HEK293 (cell line): Measurements from ENCODE around the gene TTC16.

Experiments used
- CTCF ChIA-PET: fragments of 350-600 bp; formaldehyde crosslinking; extraction: SDS; loops from one replicate; lab custom pipeline; 2021; ENCODE audit warnings: antibody characterized with exemption; lab: Yijun Ruan, JAX
- POLR2A ChIA-PET: fragments of 300-600 bp; formaldehyde crosslinking; extraction: SDS; loops from one replicate; lab custom pipeline; 2020; ENCODE audit warnings: antibody characterized with exemption, inconsistent platforms; lab: Yijun Ruan, JAX
- H3K27ac ChIP-seq: fragments of 200-500 bp; sonication (Bioruptor generic); 2 replicates; pipeline ENCODE4 v1.5.1; 2014; ENCODE audit warnings: low read depth, low read length, control low read depth, inconsistent platforms; ENCODE audit errors: extremely low read depth
- H3K36me3 ChIP-seq, 2 experiments: fragments of 200-500 bp in 1 of 2; sonication (Bioruptor generic) in 1 of 2; 1 replicate in 1 of 2; 2 replicates in 1 of 2; pipeline ENCODE4 v1.5.1; 2014 to 2017; ENCODE audit warnings: inconsistent platforms in 2 of 2, low read length in 2 of 2; ENCODE audit not compliant: control insufficient read depth in 2 of 2, insufficient read depth in 1 of 2
- H3K4me1 ChIP-seq: fragments of 200-500 bp; sonication (Bioruptor generic); 2 replicates; pipeline ENCODE4 v1.5.1; 2014; ENCODE audit warnings: mild to moderate bottlenecking, low read length, inconsistent platforms; ENCODE audit not compliant: control insufficient read depth, insufficient read depth
- H3K4me3 ChIP-seq: 2 replicates; pipeline ENCODE4 v1.5.1; 2011; ENCODE audit warnings: low read depth, mild to moderate bottlenecking, control low read depth, low read length, moderate library complexity
- H3K9me3 ChIP-seq: fragments of 200-500 bp; sonication (Bioruptor generic); 2 replicates; pipeline ENCODE4 v1.5.1; 2014; ENCODE audit warnings: low read depth, low read length, inconsistent platforms; ENCODE audit not compliant: control insufficient read depth, insufficient read depth
- ATF2 ChIP-seq: fragments of 450-650 bp; formaldehyde crosslinking; IDR thresholded peaks from 2 replicates; pipeline ENCODE4 v1.5.1; 2016; ENCODE audit warnings: missing biosample characterization, missing genetic modification characterization, low read depth
- GFI1B ChIP-seq: fragments of 450-650 bp; formaldehyde crosslinking; IDR thresholded peaks from 2 replicates; pipeline ENCODE4 v1.5.1; 2016; ENCODE audit warnings: missing biosample characterization, missing genetic modification characterization
- GLIS1 ChIP-seq: fragments of 450-650 bp; formaldehyde crosslinking; IDR thresholded peaks from 2 replicates; pipeline ENCODE4 v1.5.1; 2016; ENCODE audit warnings: missing biosample characterization, missing genetic modification characterization
- KLF8 ChIP-seq: fragments of 450-650 bp; formaldehyde crosslinking; IDR thresholded peaks from 2 replicates; pipeline ENCODE4 v1.5.1; 2016; ENCODE audit warnings: missing biosample characterization, missing genetic modification characterization
- PRDM1 ChIP-seq: fragments of 450-650 bp; formaldehyde crosslinking; IDR thresholded peaks from 2 replicates; pipeline ENCODE4; 2016; ENCODE audit warnings: missing biosample characterization, missing genetic modification characterization
- ZNF132 ChIP-seq: fragments of 450-650 bp; formaldehyde crosslinking; IDR thresholded peaks from 2 replicates; pipeline ENCODE4 v1.5.1; 2017; ENCODE audit warnings: missing biosample characterization, missing genetic modification characterization, borderline replicate concordance
- ZNF248 ChIP-seq: fragments of 450-650 bp; formaldehyde crosslinking; IDR thresholded peaks from 2 replicates; pipeline ENCODE4 v1.5.1; 2017; ENCODE audit warnings: missing biosample characterization, missing genetic modification characterization
- ZNF341 ChIP-seq: fragments of 450-650 bp; formaldehyde crosslinking; IDR thresholded peaks from 2 replicates; pipeline ENCODE4; 2016; ENCODE audit warnings: low read depth, missing biosample characterization, missing genetic modification characterization
- ZNF404 ChIP-seq: fragments of 450-650 bp; formaldehyde crosslinking; IDR thresholded peaks from 2 replicates; pipeline ENCODE4 v1.5.1; 2017; ENCODE audit warnings: missing biosample characterization, missing genetic modification characterization
- ZNF416 ChIP-seq: fragments of 450-650 bp; formaldehyde crosslinking; IDR thresholded peaks from 2 replicates; pipeline ENCODE4 v1.5.1; 2016; ENCODE audit warnings: missing biosample characterization, missing genetic modification characterization
- ZNF830 ChIP-seq: fragments of 450-650 bp; IDR thresholded peaks from 2 replicates; pipeline ENCODE4 v1.5.0; 2018; ENCODE audit warnings: missing biosample characterization, missing genetic modification characterization, low read depth, mild to moderate bottlenecking, moderate library complexity
- ZSCAN30 ChIP-seq: fragments of 450-650 bp; IDR thresholded peaks from 2 replicates; pipeline ENCODE4 v1.5.1; 2018; ENCODE audit warnings: missing biosample characterization, mild to moderate bottlenecking, missing genetic modification characterization, moderate library complexity

TTC16 gene

GRCh38 chr9:127768698-127769097 is 52.8 kb downstream of the TTC16 start:
- POLR2A ChIA-PET: no interaction called here
- no peak for TF ChIP-seq ZNF248 (tag by site-specific recombination)
- H3K27ac ChIP-seq: no peak overlapping the region
- H3K9me3 ChIP-seq: no peaks in the 10 kb centered on the region
- no peaks in the 10 kb centered on the region for H3K4me1 ChIP-seq
- H3K36me3 ChIP-seq: no peaks in the 10 kb centered on the region
- no peak overlapping the region for H3K4me3 ChIP-seq
- CTCF ChIA-PET: interaction anchor here (1.8 to 3.1 kb wide), 2 partner anchors 16 to 101 kb away, joined by 4 to 14 read pairs; partner anchors contain the start of gene CDK9

GRCh38 chr9:127769101-127769500 is 53.2 kb downstream of the TTC16 start:
- CTCF ChIA-PET: interaction anchor here (1.8 to 3.1 kb wide), 2 partner anchors 16 to 100 kb away, joined by 4 to 14 read pairs; partner anchors contain the start of gene CDK9
- no peaks in the 10 kb centered on the region for H3K4me1 ChIP-seq
- POLR2A ChIA-PET: no interaction called here
- H3K9me3 ChIP-seq: no peaks in the 10 kb centered on the region
- no peak overlapping the region for H3K27ac ChIP-seq
- no peak for TF ChIP-seq ZSCAN30 (tag by site-specific recombination)
- TF ChIP-seq ZNF416 (tag by site-specific recombination): no peak
- TF ChIP-seq PRDM1 (tag by site-specific recombination): no peak
- TF ChIP-seq ATF2 (tag by site-specific recombination): no peak
- H3K36me3 ChIP-seq: no peaks in the 10 kb centered on the region
- no peak overlapping the region for H3K4me3 ChIP-seq

- Histone ChIP-seq H3K27ac (no peak overlapping the region), H3K9me3 (no peaks in the 10 kb centered on the region), H3K4me1 (no peaks in the 10 kb centered on the region), H3K4me3 (no peak overlapping the region), H3K36me3 (no peaks in the 10 kb centered on the region)
- ChIA-PET POLR2A (interaction anchor here (1.1 to 1.9 kb wide), 3 partner anchors 23 to 147 kb away, joined by 4 to 7 read pairs (median 4); partner anchors contain the start of gene ST6GALNAC4), CTCF (interaction anchor here (0.6 to 3.1 kb wide), 4 partner anchors 15 to 266 kb away, joined by 3 to 14 read pairs (median 4); partner anchors contain the start of gene CDK9)
- TF ChIP-seq GLIS1 (0 out of 2 replicates have a peak, but pooled peaks have one; percentile 11), ZNF341 (tag by site-specific recombination) (peak; percentile 43; the same call in 1 of the 2 replicates), ZNF132 (no peak)
These were observed 54.2 kb downstream of the TTC16 start for GRCh38 chr9:127769929-127770582.

GRCh38 chr9:127770583-127770904 is 54.7 kb downstream of the TTC16 start:
- no peak overlapping the region for H3K27ac ChIP-seq
- CTCF ChIA-PET: interaction anchor here (0.7 to 1.6 kb wide), 5 partner anchors 14 to 267 kb away, joined by 4 to 12 read pairs (median 4); partner anchors contain the start of gene TOR2A
- no peaks in the 10 kb centered on the region for H3K4me1 ChIP-seq
- POLR2A ChIA-PET: interaction anchor here (0.6 to 1.9 kb wide), 13 partner anchors 9 to 156 kb away, joined by 3 to 10 read pairs (median 6); partner anchors contain the start of genes CDK9, ST6GALNAC4 and TOR2A
- no peak for TF ChIP-seq ZNF830 (tag by site-specific recombination)
- no peak for TF ChIP-seq ZNF404
- no peak for TF ChIP-seq KLF8 (tag by site-specific recombination)
- no peak for TF ChIP-seq GFI1B (tag by site-specific recombination)
- no peak overlapping the region for H3K4me3 ChIP-seq
- no peaks in the 10 kb centered on the region for H3K9me3 ChIP-seq
- no peaks in the 10 kb centered on the region for H3K36me3 ChIP-seq
